HL-60 (cell line): Measurements from ENCODE around the gene HMCN2.

Source experiments
- GABPA ChIP-seq: IDR thresholded peaks from 2 replicates; pipeline ENCODE4 v1.6.1; 2012; ENCODE audit warnings: low read depth
- POLR2AphosphoS5 ChIP-seq: IDR thresholded peaks from 2 replicates; pipeline ENCODE4 v1.6.1; 2012; ENCODE audit warnings: low read depth
- SPI1 ChIP-seq: IDR thresholded peaks from 2 replicates; pipeline ENCODE4 v1.6.1; 2012; ENCODE audit warnings: low read depth, mild to moderate bottlenecking, borderline replicate concordance
- TF ChIP-seq, protein P1 (sequence below): IDR thresholded peaks from one replicate; pipeline ENCODE4 v1.5.1; 2011; ENCODE audit warnings: low read length, control low read depth, inconsistent platforms; ENCODE audit not compliant: insufficient read depth
- TF ChIP-seq, protein P2 (sequence below): IDR thresholded peaks from 2 replicates; pipeline ENCODE4 v1.6.1; 2012; ENCODE audit warnings: low read depth; ENCODE audit not compliant: insufficient replicate concordance

DNA sequence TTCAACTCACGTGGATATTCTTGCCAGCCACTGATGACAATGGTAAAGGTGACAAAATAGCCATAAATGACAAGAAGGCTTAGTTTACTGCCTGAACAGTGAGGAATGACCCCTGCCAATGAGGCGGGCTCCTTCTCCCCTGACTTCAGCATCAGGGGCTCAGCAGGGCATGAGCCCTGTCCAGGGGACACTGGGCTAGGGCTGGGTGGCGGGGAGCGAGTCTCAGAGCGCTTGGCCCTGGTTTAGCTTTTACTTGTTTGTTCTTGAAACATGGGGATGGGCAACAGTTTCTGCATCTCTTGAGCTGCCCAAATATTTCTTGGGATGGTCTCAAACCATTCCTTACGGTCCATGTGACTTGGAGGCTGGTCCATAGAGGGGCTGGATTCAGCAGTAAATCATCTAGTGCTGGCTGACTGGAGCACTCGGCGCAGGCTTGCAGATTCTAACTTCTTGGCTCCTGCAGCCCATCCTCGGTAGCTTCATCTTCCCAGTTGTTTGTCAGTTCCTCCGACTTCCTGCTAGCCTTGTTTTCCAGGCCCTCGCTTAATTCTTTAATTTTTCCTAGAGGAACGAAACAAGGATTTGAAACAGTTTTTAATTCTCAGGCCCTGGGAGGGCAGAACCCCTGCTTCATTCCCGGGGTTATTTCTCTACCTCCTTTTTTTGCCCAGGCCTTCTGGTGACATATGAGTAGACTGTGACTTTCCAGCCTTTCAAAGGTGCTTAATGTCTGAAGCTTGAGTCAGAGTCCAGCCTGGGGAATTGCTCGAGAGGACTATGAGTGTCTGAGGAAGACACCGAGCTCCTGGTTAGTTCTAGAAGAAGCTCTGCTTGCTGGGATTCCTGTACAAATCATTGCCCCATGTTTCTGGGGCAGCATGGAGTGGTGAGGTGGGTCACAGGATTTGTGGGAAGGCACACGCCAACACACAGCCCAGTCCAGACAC is 4.5 kb upstream of the HMCN2 start:
- TF ChIP-seq, protein P1, sequence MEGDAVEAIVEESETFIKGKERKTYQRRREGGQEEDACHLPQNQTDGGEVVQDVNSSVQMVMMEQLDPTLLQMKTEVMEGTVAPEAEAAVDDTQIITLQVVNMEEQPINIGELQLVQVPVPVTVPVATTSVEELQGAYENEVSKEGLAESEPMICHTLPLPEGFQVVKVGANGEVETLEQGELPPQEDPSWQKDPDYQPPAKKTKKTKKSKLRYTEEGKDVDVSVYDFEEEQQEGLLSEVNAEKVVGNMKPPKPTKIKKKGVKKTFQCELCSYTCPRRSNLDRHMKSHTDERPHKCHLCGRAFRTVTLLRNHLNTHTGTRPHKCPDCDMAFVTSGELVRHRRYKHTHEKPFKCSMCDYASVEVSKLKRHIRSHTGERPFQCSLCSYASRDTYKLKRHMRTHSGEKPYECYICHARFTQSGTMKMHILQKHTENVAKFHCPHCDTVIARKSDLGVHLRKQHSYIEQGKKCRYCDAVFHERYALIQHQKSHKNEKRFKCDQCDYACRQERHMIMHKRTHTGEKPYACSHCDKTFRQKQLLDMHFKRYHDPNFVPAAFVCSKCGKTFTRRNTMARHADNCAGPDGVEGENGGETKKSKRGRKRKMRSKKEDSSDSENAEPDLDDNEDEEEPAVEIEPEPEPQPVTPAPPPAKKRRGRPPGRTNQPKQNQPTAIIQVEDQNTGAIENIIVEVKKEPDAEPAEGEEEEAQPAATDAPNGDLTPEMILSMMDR = no peak
- TF ChIP-seq POLR2AphosphoS5 = no peak
- TF ChIP-seq GABPA = no peak
- TF ChIP-seq, protein P2, sequence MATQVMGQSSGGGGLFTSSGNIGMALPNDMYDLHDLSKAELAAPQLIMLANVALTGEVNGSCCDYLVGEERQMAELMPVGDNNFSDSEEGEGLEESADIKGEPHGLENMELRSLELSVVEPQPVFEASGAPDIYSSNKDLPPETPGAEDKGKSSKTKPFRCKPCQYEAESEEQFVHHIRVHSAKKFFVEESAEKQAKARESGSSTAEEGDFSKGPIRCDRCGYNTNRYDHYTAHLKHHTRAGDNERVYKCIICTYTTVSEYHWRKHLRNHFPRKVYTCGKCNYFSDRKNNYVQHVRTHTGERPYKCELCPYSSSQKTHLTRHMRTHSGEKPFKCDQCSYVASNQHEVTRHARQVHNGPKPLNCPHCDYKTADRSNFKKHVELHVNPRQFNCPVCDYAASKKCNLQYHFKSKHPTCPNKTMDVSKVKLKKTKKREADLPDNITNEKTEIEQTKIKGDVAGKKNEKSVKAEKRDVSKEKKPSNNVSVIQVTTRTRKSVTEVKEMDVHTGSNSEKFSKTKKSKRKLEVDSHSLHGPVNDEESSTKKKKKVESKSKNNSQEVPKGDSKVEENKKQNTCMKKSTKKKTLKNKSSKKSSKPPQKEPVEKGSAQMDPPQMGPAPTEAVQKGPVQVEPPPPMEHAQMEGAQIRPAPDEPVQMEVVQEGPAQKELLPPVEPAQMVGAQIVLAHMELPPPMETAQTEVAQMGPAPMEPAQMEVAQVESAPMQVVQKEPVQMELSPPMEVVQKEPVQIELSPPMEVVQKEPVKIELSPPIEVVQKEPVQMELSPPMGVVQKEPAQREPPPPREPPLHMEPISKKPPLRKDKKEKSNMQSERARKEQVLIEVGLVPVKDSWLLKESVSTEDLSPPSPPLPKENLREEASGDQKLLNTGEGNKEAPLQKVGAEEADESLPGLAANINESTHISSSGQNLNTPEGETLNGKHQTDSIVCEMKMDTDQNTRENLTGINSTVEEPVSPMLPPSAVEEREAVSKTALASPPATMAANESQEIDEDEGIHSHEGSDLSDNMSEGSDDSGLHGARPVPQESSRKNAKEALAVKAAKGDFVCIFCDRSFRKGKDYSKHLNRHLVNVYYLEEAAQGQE = no peak
- TF ChIP-seq SPI1 = no peak
